Panc1 (cell line): ENCODE data around the gene UQCC2. TPM values are rescaled to one million over a fixed set of nuclear protein-coding genes. Genes with fewer than 3 reads are reported as not detected.

Experiments
- ATAC-seq: fragments of 200-7000 bp; cut with Tn5 transposase; 2 replicates; pipeline ENCODE4 v1.9.1; 2020; ENCODE audit warnings: mild to moderate bottlenecking, moderate library complexity
- BruUV-seq: library from RNA; stranded (reverse); fragments of 400-500 nt; replicated peaks from 2 replicates; lab custom pipeline; 2021; lab: Mats Ljungman, UMichigan
- CTCF ChIA-PET: fragments of 300-600 bp; sonication (Branson Sonifier 250); formaldehyde crosslinking; loops from one replicate; lab custom pipeline; 2022; ENCODE audit warnings: antibody characterized with exemption; lab: Charles Lee
- POLR2A ChIA-PET: fragments of 300-600 bp; sonication (Branson Sonifier 250); formaldehyde crosslinking; loops from one replicate; lab custom pipeline; 2022; ENCODE audit warnings: antibody characterized with exemption; lab: Charles Lee
- DNase-seq: peaks from one replicate; pipeline ENCODE4 v3.0.0-alpha.2; 2010; ENCODE audit warnings: low read depth, low spot score
- H3K27ac ChIP-seq: 2 replicates; pipeline ENCODE4 v1.5.1; 2011; ENCODE audit warnings: mild to moderate bottlenecking, low read length, inconsistent platforms
- H3K27me3 ChIP-seq: fragments of 200-500 bp; sonication (Bioruptor generic); 2 replicates; pipeline ENCODE4 v1.6.0; 2014; ENCODE audit warnings: low read length, inconsistent platforms; ENCODE audit not compliant: control insufficient read depth, insufficient read depth
- H3K36me3 ChIP-seq: fragments of 200-500 bp; sonication (Bioruptor generic); 2 replicates; pipeline ENCODE4 v1.5.1; 2014; ENCODE audit warnings: inconsistent platforms, mild to moderate bottlenecking, low read length, moderate library complexity; ENCODE audit not compliant: control insufficient read depth, insufficient read depth
- H3K4me1 ChIP-seq: 2 replicates; pipeline ENCODE4 v1.5.1; 2011; ENCODE audit warnings: inconsistent platforms, mild to moderate bottlenecking, low read length, moderate library complexity; ENCODE audit not compliant: control insufficient read depth, insufficient read depth
- H3K4me3 ChIP-seq, 2 experiments: 2 replicates each; pipeline ENCODE4 v1.5.1; 2011 to 2012; ENCODE audit warnings: low read depth in 2 of 2, low read length in 2 of 2, mild to moderate bottlenecking in 2 of 2, inconsistent platforms in 1 of 2, moderate library complexity in 1 of 2
- H3K9me3 ChIP-seq: fragments of 200-500 bp; sonication (Bioruptor generic); 2 replicates; pipeline ENCODE4 v1.5.1; 2014; ENCODE audit warnings: low read depth, mild to moderate bottlenecking, inconsistent platforms, low read length, moderate library complexity; ENCODE audit not compliant: control insufficient read depth, insufficient read depth
- CTCF ChIP-seq: fragments of 450-650 bp; IDR thresholded peaks from 2 replicates; pipeline ENCODE4 v1.5.1; 2017; ENCODE audit warnings: mild to moderate bottlenecking
- POLR2AphosphoS5 ChIP-seq: IDR thresholded peaks from 2 replicates; pipeline ENCODE4 v1.6.1; 2012; ENCODE audit warnings: mild to moderate bottlenecking, low read depth, low read length, moderate library complexity
- REST ChIP-seq, 2 experiments: IDR thresholded peaks; 2 replicates each; pipeline ENCODE4 v1.6.1; 2011 to 2012; ENCODE audit warnings: low read depth in 2 of 2, control low read depth in 1 of 2, low read length in 1 of 2, mild to moderate bottlenecking in 1 of 2, moderate library complexity in 1 of 2; ENCODE audit not compliant: insufficient read depth in 1 of 2
- SIN3A ChIP-seq: IDR thresholded peaks from 2 replicates; pipeline ENCODE4 v1.6.1; 2012; ENCODE audit warnings: low read depth, mild to moderate bottlenecking, low read length, moderate library complexity, borderline replicate concordance; ENCODE audit not compliant: insufficient read depth
- TCF7L2 ChIP-seq: IDR thresholded peaks from 2 replicates; pipeline ENCODE4 v1.6.1; 2011; ENCODE audit warnings: mild to moderate bottlenecking, low read depth, low read length, inconsistent platforms
- in situ Hi-C: cut with HindIII; loops from 2 replicates; pipeline ENCODE4 v1.10.0; 2016; ENCODE audit warnings: low sequenced_read_pairs, low pct_unique_long_range_greater_than_20kb
- intact Hi-C: fragments of 100-400 bp; cut with micrococcal nuclease; formaldehyde crosslinking; loops from one replicate; pipeline ENCODE4 v1.10.0; 2022; ENCODE audit not compliant: unreplicated experiment
- total RNA-seq: library from RNA; stranded (reverse); gene quantifications from one replicate; pipeline ENCODE4 v1.2.1, GENCODE V29; 2021; ENCODE audit not compliant: unreplicated experiment

UQCC2 gene
- total RNA-seq, 1 experiment from 2014 or later = 135 TPM

GRCh38 chr6:33742837-33743236 lies 31.3 kb upstream of the UQCC2 start:
- in situ Hi-C loops = no loop called here
- ATAC-seq (no peak), DNase-seq (no peak)
- no peak overlapping the region for H3K4me3 ChIP-seq
- H3K36me3 ChIP-seq = no peaks in the 10 kb centered on the region
- peaks cover 9% of the 10 kb centered on the region for H3K4me1 ChIP-seq
- CTCF ChIA-PET = interaction anchor here (0.6 to 3.9 kb wide), 3 partner anchors 19 to 40 kb away, joined by 3 to 24 read pairs (median 12); partner anchors contain the start of gene UQCC2
- no peak for TF ChIP-seq POLR2AphosphoS5
- TF ChIP-seq CTCF = no peak
- TF ChIP-seq SIN3A = no peak
- TF ChIP-seq REST (IDR thresholded peaks at IDR 0.05; ENCODE audit: insufficient read depth in 1 of 2, low read depth in 2 of 2, low read length in 1 of 2) = no peak
- TF ChIP-seq TCF7L2 = no peak
- BruUV-seq = no TSS peak
- H3K27me3 ChIP-seq = no peaks in the 10 kb centered on the region
- H3K27ac ChIP-seq = no peak overlapping the region
- intact Hi-C loops = loop anchor here (10.0 kb wide), 1 partner anchor 412 kb away; no protein-coding TSS in a partner anchor
- no peaks in the 10 kb centered on the region for H3K9me3 ChIP-seq
- POLR2A ChIA-PET = no interaction called here

GRCh38 chr6:33742092-33742491 lies 30.6 kb upstream of the UQCC2 start:
- no peak overlapping the region for H3K27ac ChIP-seq
- DNase-seq (no peak), ATAC-seq (no peak)
- H3K4me1 ChIP-seq = peaks cover 9% of the 10 kb centered on the region
- ChIA-PET POLR2A (no interaction called here), CTCF (no interaction called here)
- in situ Hi-C loops = no loop called here
- H3K4me3 ChIP-seq = no peak overlapping the region
- H3K27me3 ChIP-seq = no peaks in the 10 kb centered on the region
- intact Hi-C loops = loop anchor here (10.0 kb wide), 1 partner anchor 413 kb away; no protein-coding TSS in a partner anchor
- H3K9me3 ChIP-seq = no peaks in the 10 kb centered on the region
- no peaks in the 10 kb centered on the region for H3K36me3 ChIP-seq
- TF ChIP-seq REST (IDR thresholded peaks at IDR 0.05; ENCODE audit: insufficient read depth in 1 of 2, low read depth in 2 of 2, low read length in 1 of 2) (no peak), SIN3A (no peak), POLR2AphosphoS5 (no peak), TCF7L2 (no peak), CTCF (no peak)
- no TSS peak for BruUV-seq
